ENCODE data around the gene ARID4A. TPM values are rescaled to one million over a fixed set of nuclear protein-coding genes. Genes with fewer than 3 reads are reported as not detected.

The ARID4A gene, protein sequence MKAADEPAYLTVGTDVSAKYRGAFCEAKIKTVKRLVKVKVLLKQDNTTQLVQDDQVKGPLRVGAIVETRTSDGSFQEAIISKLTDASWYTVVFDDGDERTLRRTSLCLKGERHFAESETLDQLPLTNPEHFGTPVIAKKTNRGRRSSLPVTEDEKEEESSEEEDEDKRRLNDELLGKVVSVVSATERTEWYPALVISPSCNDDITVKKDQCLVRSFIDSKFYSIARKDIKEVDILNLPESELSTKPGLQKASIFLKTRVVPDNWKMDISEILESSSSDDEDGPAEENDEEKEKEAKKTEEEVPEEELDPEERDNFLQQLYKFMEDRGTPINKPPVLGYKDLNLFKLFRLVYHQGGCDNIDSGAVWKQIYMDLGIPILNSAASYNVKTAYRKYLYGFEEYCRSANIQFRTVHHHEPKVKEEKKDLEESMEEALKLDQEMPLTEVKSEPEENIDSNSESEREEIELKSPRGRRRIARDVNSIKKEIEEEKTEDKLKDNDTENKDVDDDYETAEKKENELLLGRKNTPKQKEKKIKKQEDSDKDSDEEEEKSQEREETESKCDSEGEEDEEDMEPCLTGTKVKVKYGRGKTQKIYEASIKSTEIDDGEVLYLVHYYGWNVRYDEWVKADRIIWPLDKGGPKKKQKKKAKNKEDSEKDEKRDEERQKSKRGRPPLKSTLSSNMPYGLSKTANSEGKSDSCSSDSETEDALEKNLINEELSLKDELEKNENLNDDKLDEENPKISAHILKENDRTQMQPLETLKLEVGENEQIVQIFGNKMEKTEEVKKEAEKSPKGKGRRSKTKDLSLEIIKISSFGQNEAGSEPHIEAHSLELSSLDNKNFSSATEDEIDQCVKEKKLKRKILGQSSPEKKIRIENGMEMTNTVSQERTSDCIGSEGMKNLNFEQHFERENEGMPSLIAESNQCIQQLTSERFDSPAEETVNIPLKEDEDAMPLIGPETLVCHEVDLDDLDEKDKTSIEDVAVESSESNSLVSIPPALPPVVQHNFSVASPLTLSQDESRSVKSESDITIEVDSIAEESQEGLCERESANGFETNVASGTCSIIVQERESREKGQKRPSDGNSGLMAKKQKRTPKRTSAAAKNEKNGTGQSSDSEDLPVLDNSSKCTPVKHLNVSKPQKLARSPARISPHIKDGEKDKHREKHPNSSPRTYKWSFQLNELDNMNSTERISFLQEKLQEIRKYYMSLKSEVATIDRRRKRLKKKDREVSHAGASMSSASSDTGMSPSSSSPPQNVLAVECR
- 79.2 and 92.6 TPM in 2 replicates for total RNA-seq (2013; cell fraction: nucleolus; rRNA removed)
- total RNA-seq (2014; rRNA removed) (6.2 and 8.9 TPM in 2 replicates), total RNA-seq (2014; rRNA removed; fragmentation: Illumina TruSeq; extraction: Trizol) (13.7 and 13.9 TPM in 2 replicates), total RNA-seq (2021) (14.1 and 14.4 TPM in 2 replicates), polyA plus RNA-seq (2011; rRNA removed) (12.5 and 27.7 TPM in 2 replicates), polyA plus RNA-seq (2014; fragmentation: Illumina TruSeq; extraction: Trizol) (12.5 and 18.2 TPM in 2 replicates), polyA plus RNA-seq (2014; fragmentation: Nextera tagmentation; extraction: Ambion mirVana) (1 to 10 TPM; 5.2 to 5.8 TPM), polyA plus RNA-seq (2014; rRNA removed) (6.0 and 7.6 TPM in 2 replicates), polyA plus RNA-seq (2016; fragmentation: Nextera tagmentation; extraction: Ambion mirVana) (10 to 100 TPM; 18.4 to 18.9 TPM), polyA minus RNA-seq (2011; rRNA and poly(A)+ RNA removed) (14.0 and 22.9 TPM in 2 replicates), Bru-seq, nascent RNA (percentile 88 among the genes with signal in this experiment), BruChase-seq, experiment 1, labeled RNA remaining after a 6-hour chase (percentile 80 among the genes with signal in this experiment), BruChase-seq, experiment 2, labeled RNA remaining after a 2-hour chase (percentile 90 among the genes with signal in this experiment)
- polyA plus RNA-seq (2011; ENCODE audit: low read depth): 12.5 TPM
- 3.5 and 3.7 TPM in 2 replicates for polyA plus RNA-seq (2011; cell fraction: cytosol; rRNA removed)
- 21.8 and 25.4 TPM in 2 replicates for polyA plus RNA-seq (2011; cell fraction: nucleus; rRNA removed)
- polyA plus RNA-seq (2012): 10.4 and 12.2 TPM in 2 replicates
- polyA minus RNA-seq (2011; cell fraction: cytosol; rRNA and poly(A)+ RNA removed): 3.4 and 6.4 TPM in 2 replicates
- polyA minus RNA-seq (2011; cell fraction: nucleus; rRNA and poly(A)+ RNA removed): 24.5 and 35.5 TPM in 2 replicates
- long read RNA-seq, experiment 1, partial matches to known transcripts: 11 of 13 reads
- long read RNA-seq, experiment 1, other reads (novel, unspliced or antisense): 2 of 13 reads
- long read RNA-seq, experiment 2, partial matches to known transcripts: 43 of 54 reads
- long read RNA-seq, experiment 2, other reads (novel, unspliced or antisense): 11 of 54 reads

DNA sequence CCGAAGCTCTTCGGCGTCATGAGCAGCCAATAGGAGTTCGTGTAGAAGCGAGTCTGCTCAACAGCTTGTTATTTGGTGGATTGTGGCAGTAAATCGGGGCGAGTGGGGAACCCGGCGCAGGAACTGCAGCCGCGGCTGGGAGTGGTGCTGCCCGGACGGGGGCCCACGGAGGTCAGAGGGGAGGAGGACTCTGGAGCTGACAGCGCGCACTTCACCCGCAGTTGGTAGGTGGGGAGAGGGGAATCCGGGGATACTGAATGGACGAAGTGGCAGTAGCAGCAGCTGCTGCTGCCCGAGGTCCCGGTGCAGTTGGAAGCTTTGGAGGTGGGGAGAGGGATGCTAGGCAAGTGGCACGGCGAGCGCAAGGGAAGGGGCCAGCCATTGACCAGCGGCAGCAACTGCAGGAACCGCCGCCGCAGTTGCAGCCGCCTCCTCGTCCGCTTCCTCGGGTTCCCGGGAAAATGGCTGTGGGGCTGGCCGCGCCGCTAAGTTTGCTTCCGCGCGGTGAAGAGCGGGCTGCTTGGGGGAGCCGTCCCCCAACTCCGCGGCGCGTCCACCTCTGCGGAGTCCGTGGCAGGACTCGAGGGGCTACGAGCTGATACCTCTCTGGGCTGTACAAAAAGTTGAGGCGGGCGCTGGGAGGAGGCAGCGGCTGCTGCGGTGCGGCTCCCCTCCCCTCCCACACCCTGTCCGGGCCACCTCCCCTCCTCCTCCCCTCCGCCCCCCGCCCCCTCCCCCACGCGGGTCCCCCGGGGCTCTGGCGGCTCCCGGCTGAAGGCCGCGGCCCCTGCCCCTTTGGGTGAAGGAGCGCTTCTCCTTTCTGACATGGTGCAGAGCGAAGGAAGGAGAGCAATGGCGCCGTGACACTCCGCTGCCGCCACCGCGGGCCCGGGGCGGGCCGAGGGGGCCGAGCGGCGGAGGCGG, at the start of gene ARID4A:
Gene ARID4A (plus strand): TSS at position 79 of the 924 bp plus-strand sequence. CDS start 1,300 bp downstream, outside the sequence.
- Histone ChIP-seq H4K20me1 (ENCODE audit: control insufficient read depth, insufficient read depth) (peaks cover 2% of the 10 kb centered on the region; the same call in 1 of the 2 replicates), H3K4me3 (peak within 1 kb of the TSS; percentile 92), H3K79me2 (ENCODE audit: control insufficient read depth, insufficient read depth, low read length) (peaks cover 74% of the 10 kb centered on the region), H3K4me2 (ENCODE audit: control insufficient read depth, insufficient read depth) (peak within 1 kb of the TSS; percentile 79), H3K9me3 (replicated peaks; ENCODE audit: control insufficient read depth, insufficient read depth, low read length) (no peaks in the 10 kb centered on the region; the same call in 1 of the 3 replicates), H3K9ac (ENCODE audit: control insufficient read depth, insufficient read depth, low read length) (peak within 1 kb of the TSS; percentile 97), H2AFZ (ENCODE audit: control insufficient read depth, low read depth, low read length) (peak within 1 kb of the TSS; percentile 95), H3K4me1 (ENCODE audit: control insufficient read depth, insufficient read depth, low read length) (0 out of 2 replicates have a peak, but pooled peaks cover 3% of the 10 kb centered on the region), H3K27me3 (replicated peaks in 1 of 2; ENCODE audit: control insufficient read depth in 2 of 2, insufficient read depth in 2 of 2, low read length in 1 of 2) (no peaks in the 10 kb centered on the region), H3K27ac (ENCODE audit: control insufficient read depth, insufficient read depth) (peak within 1 kb of the TSS; percentile 97), H3K36me3 (ENCODE audit: control insufficient read depth in 2 of 2, insufficient read depth in 2 of 2, low read length in 1 of 2) (peaks cover 2 to 14% of the 10 kb centered on the region in 2 experiments; a peak in 3 of 4 replicates)
- 1% methylated on average over 49 of the region's 79 CpGs for WGBS (ENCODE audit: insufficient coverage, insufficient replicate concordance, low lambda C conversion rate, missing lambda C conversion rate)
- no TSS peak for BruUV-seq (replicated peaks)
- DNase-seq (ENCODE audit: low read depth, low spot score): no peak
- RAD21 ChIA-PET (ENCODE audit: unreplicated experiment): interaction anchor here (0.7 to 2.7 kb wide), 15 partner anchors 9 to 132 kb away, joined by 3 to 17 read pairs (median 4); partner anchors contain the start of genes ACTR10, KIAA0586, PSMA3 and TIMM9
- in situ Hi-C loops (cut with MboI): no loop called here
- POLR2A ChIA-PET: interaction anchor here (0.5 to 3.5 kb wide), 20 partner anchors 8 to 228 kb away, joined by 3 to 20 read pairs (median 4); partner anchors contain the start of genes KIAA0586, PSMA3 and TIMM9
- CTCF ChIA-PET: interaction anchor here (0.5 to 1.9 kb wide), 11 partner anchors 10 to 129 kb away, joined by 3 to 7 read pairs (median 3); partner anchors contain the start of genes KIAA0586 and TOMM20L
- intact Hi-C loops (cut with micrococcal nuclease; ENCODE audit: unreplicated experiment): loop anchor here (2.0 kb wide), 1 partner anchor 54 kb away; the partner anchor contains the start of gene PSMA3
- SMC1A ChIA-PET (ENCODE audit: uncharacterized antibody, unreplicated experiment): interaction anchor here (0.7 to 4.6 kb wide), 13 partner anchors 9 to 129 kb away, joined by 3 to 35 read pairs (median 4); partner anchors contain the start of genes KIAA0586, PSMA3 and TIMM9
- no peak for FAIRE-seq
- peak; percentile 47 for ATAC-seq
- TF ChIP-seq SMAD5 (IDR thresholded peaks at IDR 0.05; ENCODE audit: low read depth) (peak; percentile 37; the same call in 1 of the 2 replicates), SP1 (IDR thresholded peaks at IDR 0.05; ENCODE audit: low read depth, low read length) (no peak), RB1 (IDR thresholded peaks at IDR 0.05; ENCODE audit: borderline replicate concordance) (peak; percentile 74; the same call in 1 of the 2 replicates), TCF3 (IDR thresholded peaks at IDR 0.05; ENCODE audit: borderline replicate concordance, insufficient read depth, low read depth, low read length) (0 out of 2 replicates have a peak, but pooled peaks have one; percentile 33), EED (IDR thresholded peaks at IDR 0.05; ENCODE audit: low read depth) (no peak), TAF1 (IDR thresholded peaks at IDR 0.05; ENCODE audit: borderline replicate concordance, low read depth, low read length) (0 out of 2 replicates have a peak, but pooled peaks have one; percentile 44), SPI1 (IDR thresholded peaks at IDR 0.05; ENCODE audit: borderline replicate concordance, insufficient read depth, low read depth, low read length) (peak; percentile 34; the same call in 1 of the 2 replicates)
- TF ChIP-seq, protein P1, sequence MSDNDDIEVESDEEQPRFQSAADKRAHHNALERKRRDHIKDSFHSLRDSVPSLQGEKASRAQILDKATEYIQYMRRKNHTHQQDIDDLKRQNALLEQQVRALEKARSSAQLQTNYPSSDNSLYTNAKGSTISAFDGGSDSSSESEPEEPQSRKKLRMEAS (IDR thresholded peaks at IDR 0.05; ENCODE audit: low read depth, low read length): no peak
- TF ChIP-seq, protein P2, sequence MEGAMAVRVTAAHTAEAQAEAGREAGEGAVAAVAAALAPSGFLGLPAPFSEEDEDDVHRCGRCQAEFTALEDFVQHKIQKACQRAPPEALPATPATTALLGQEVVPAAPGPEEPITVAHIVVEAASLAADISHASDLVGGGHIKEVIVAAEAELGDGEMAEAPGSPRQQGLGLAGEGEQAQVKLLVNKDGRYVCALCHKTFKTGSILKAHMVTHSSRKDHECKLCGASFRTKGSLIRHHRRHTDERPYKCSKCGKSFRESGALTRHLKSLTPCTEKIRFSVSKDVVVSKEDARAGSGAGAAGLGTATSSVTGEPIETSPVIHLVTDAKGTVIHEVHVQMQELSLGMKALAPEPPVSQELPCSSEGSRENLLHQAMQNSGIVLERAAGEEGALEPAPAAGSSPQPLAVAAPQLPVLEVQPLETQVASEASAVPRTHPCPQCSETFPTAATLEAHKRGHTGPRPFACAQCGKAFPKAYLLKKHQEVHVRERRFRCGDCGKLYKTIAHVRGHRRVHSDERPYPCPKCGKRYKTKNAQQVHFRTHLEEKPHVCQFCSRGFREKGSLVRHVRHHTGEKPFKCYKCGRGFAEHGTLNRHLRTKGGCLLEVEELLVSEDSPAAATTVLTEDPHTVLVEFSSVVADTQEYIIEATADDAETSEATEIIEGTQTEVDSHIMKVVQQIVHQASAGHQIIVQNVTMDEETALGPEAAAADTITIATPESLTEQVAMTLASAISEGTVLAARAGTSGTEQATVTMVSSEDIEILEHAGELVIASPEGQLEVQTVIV (IDR thresholded peaks at IDR 0.05; ENCODE audit: borderline replicate concordance, partially characterized antibody): no peak
